Measurements from ENCODE around the gene MLF2.
A peak's percentile ranks its signal among the peaks of the same experiment; 100 is the strongest.

MLF2 gene

DNA sequence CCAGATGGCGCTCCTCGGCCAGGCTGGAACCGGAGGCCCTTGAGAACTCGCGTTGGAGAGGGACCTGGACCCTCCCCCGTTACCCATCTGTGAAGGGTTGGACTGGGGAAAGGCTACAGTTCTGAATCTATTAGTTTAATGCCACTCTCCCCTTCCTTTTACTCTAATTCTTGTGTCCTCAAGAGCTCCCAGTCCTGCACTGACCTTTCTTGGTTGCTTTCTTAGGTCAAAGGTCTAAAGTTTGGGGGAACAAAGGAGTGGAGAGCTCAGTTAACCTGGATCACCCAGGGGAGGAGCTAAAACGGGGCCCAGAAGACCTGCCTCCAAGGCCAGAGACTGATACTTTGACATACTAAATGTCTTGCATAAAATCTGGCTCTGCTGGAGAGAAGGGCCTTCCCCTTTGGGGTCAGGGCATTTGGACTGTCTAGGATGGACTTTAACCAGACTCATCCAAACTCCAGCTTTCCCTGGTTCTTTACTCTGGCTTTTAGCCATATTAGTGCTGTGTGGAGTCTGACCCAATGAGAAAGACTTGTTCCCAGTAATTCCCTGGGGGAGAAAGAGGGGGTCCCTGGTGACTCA lies 923 bp upstream of the MLF2 start:
- DNase-seq, result peak; percentile 13
- Histone ChIP-seq H2AFZ (ENCODE audit: low read length) (no peak overlapping the region), H3K27me3 (replicated peaks; ENCODE audit: insufficient read depth, low read length) (no peaks in the 10 kb centered on the region), H3K27ac (ENCODE audit: low read length) (no peak overlapping the region), H4K20me1 (ENCODE audit: insufficient read depth, low read length) (no peaks in the 10 kb centered on the region), H3K4me3 (ENCODE audit: low read length) (no peak overlapping the region), H3K4me2 (ENCODE audit: low read depth, low read length) (peak overlapping the region; percentile 27; the same call in 1 of the 2 replicates), H3K4me1 (ENCODE audit: low read length) (peaks cover 19% of the 10 kb centered on the region), H3K9me2 (replicated peaks; ENCODE audit: insufficient read depth, low read length) (no peaks in the 10 kb centered on the region), H3K79me2 (ENCODE audit: low read length) (peaks cover 15% of the 10 kb centered on the region), H3K36me3 (replicated peaks; ENCODE audit: insufficient read depth, low read length) (no peaks in the 10 kb centered on the region), H3F3A (ENCODE audit: insufficient read depth, low read length) (peaks cover 8% of the 10 kb centered on the region; the same call in 1 of the 2 replicates), H3K9me3 (replicated peaks; ENCODE audit: insufficient read depth, low read length) (no peaks in the 10 kb centered on the region), H3K9ac (ENCODE audit: low read length) (no peak overlapping the region)
- no peak for TF ChIP-seq EZH2 (optimal IDR thresholded peaks at IDR 0.05; ENCODE audit: low read depth, low read length)
- TF ChIP-seq, protein P1, sequence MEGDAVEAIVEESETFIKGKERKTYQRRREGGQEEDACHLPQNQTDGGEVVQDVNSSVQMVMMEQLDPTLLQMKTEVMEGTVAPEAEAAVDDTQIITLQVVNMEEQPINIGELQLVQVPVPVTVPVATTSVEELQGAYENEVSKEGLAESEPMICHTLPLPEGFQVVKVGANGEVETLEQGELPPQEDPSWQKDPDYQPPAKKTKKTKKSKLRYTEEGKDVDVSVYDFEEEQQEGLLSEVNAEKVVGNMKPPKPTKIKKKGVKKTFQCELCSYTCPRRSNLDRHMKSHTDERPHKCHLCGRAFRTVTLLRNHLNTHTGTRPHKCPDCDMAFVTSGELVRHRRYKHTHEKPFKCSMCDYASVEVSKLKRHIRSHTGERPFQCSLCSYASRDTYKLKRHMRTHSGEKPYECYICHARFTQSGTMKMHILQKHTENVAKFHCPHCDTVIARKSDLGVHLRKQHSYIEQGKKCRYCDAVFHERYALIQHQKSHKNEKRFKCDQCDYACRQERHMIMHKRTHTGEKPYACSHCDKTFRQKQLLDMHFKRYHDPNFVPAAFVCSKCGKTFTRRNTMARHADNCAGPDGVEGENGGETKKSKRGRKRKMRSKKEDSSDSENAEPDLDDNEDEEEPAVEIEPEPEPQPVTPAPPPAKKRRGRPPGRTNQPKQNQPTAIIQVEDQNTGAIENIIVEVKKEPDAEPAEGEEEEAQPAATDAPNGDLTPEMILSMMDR (IDR thresholded peaks at IDR 0.05; ENCODE audit: low read length), result peak; percentile 95; the same call in 1 of the 2 replicates

DNA sequence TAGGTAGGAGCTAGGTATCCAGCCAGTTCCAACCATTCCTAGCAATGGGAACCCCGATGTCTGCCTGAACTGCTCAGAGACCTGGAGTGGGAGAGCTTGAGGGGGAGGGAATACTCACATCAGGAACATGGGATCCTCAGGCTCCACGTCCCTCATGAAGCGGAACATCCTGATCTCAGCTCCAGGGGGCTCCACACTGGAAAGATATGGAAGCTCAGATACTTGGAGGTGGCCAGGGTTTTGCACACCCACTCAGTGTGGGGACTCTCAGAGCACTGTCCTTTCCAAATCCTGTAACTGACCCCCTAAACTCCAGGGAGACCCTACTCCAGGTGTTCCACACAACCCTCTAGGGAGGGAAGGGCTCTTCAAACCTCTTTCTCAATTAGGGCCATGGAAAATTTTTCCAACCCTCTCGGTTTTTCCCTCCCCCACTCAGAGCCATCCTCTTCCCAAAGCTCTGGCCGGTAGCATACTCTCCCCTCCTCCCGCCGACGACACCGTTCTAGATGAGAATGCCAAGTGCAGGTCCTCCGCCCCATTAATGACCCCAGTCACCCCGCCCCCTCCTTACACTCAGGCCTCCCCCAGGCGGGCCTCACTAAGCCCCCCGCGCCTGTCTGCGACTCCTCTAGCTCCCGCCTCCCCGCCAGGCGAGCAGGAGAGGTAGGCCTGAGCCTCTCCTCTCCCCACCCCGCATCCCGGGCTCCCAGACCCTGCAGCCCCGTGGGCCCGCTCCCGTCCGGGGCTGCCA lies 597 bp downstream of the MLF2 start:
- Histone ChIP-seq H3K27ac (ENCODE audit: low read length) (peak overlapping the region; percentile 76; the same call in 1 of the 2 replicates), H3K36me3 (replicated peaks; ENCODE audit: insufficient read depth, low read length) (no peaks in the 10 kb centered on the region), H2AFZ (ENCODE audit: low read length) (peak overlapping the region; percentile 70), H3K4me1 (ENCODE audit: low read length) (peaks cover 14% of the 10 kb centered on the region), H4K20me1 (ENCODE audit: insufficient read depth, low read length) (no peaks in the 10 kb centered on the region), H3K4me2 (ENCODE audit: low read depth, low read length) (peak overlapping the region; percentile 78), H3K9me3 (replicated peaks; ENCODE audit: insufficient read depth, low read length) (no peaks in the 10 kb centered on the region), H3K4me3 (ENCODE audit: low read length) (peak overlapping the region; percentile 99), H3K79me2 (ENCODE audit: low read length) (peaks cover 15% of the 10 kb centered on the region), H3F3A (ENCODE audit: insufficient read depth, low read length) (peaks cover 5% of the 10 kb centered on the region; the same call in 1 of the 2 replicates), H3K27me3 (replicated peaks; ENCODE audit: insufficient read depth, low read length) (no peaks in the 10 kb centered on the region), H3K9ac (ENCODE audit: low read length) (peak overlapping the region; percentile 83), H3K9me2 (replicated peaks; ENCODE audit: insufficient read depth, low read length) (no peaks in the 10 kb centered on the region)
- no peak for DNase-seq
- TF ChIP-seq, protein P1 (IDR thresholded peaks at IDR 0.05; ENCODE audit: low read length), result no peak
- TF ChIP-seq EZH2 (optimal IDR thresholded peaks at IDR 0.05; ENCODE audit: low read depth, low read length) (no peak), EZH2phosphoT487 (IDR thresholded peaks at IDR 0.05; ENCODE audit: low read length) (no peak)

DNA sequence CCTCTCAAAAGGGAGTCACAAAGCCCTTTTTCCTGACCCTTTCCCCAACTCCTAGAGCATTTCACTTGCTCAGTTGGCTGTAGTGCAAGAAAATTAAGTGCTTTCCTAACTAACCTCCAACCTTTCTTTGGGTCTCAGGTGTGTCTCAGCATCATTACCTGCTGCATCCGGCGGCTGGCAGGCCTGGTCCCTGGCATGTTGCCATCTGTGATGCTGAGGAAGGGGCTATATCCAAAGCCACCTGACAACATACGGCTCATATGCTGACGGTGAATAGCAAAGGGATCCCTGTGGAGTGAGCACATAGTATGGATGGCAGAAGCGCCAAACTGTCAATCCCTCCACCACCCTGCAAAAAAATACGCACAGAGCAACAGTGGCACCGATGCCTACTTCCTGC lies 1.2 kb downstream of the MLF2 start:
- Histone ChIP-seq H3F3A (ENCODE audit: insufficient read depth, low read length) (peaks cover 5% of the 10 kb centered on the region; the same call in 1 of the 2 replicates), H3K9ac (ENCODE audit: low read length) (peak overlapping the region; percentile 83; the same call in 1 of the 2 replicates), H3K36me3 (replicated peaks; ENCODE audit: insufficient read depth, low read length) (no peaks in the 10 kb centered on the region), H3K4me2 (ENCODE audit: low read depth, low read length) (peak overlapping the region; percentile 78; the same call in 1 of the 2 replicates), H3K4me1 (ENCODE audit: low read length) (peaks cover 14% of the 10 kb centered on the region), H3K4me3 (ENCODE audit: low read length) (peak overlapping the region; percentile 99), H3K9me2 (replicated peaks; ENCODE audit: insufficient read depth, low read length) (no peaks in the 10 kb centered on the region), H4K20me1 (ENCODE audit: insufficient read depth, low read length) (no peaks in the 10 kb centered on the region), H3K27ac (ENCODE audit: low read length) (no peak overlapping the region), H3K27me3 (replicated peaks; ENCODE audit: insufficient read depth, low read length) (no peaks in the 10 kb centered on the region), H2AFZ (ENCODE audit: low read length) (no peak overlapping the region), H3K9me3 (replicated peaks; ENCODE audit: insufficient read depth, low read length) (no peaks in the 10 kb centered on the region), H3K79me2 (ENCODE audit: low read length) (peaks cover 15% of the 10 kb centered on the region)
- no peak for DNase-seq
- TF ChIP-seq, protein P1 (IDR thresholded peaks at IDR 0.05; ENCODE audit: low read length), result no peak
- TF ChIP-seq EZH2 (optimal IDR thresholded peaks at IDR 0.05; ENCODE audit: low read depth, low read length) (no peak), EZH2phosphoT487 (IDR thresholded peaks at IDR 0.05; ENCODE audit: low read length) (no peak)
